HEK293 (cell line): Measurements from ENCODE around the gene ERG.

ENCODE experiments used
- CTCF ChIA-PET: fragments of 350-600 bp; formaldehyde crosslinking; extraction: SDS; loops from one replicate; lab custom pipeline; 2021; ENCODE audit warnings: antibody characterized with exemption; lab: Yijun Ruan, JAX
- POLR2A ChIA-PET: fragments of 300-600 bp; formaldehyde crosslinking; extraction: SDS; loops from one replicate; lab custom pipeline; 2020; ENCODE audit warnings: antibody characterized with exemption, inconsistent platforms; lab: Yijun Ruan, JAX
- H3K27ac ChIP-seq: fragments of 200-500 bp; sonication (Bioruptor generic); 2 replicates; pipeline ENCODE4 v1.5.1; 2014; ENCODE audit warnings: low read depth, low read length, control low read depth, inconsistent platforms; ENCODE audit errors: extremely low read depth
- H3K36me3 ChIP-seq, 2 experiments: fragments of 200-500 bp in 1 of 2; sonication (Bioruptor generic) in 1 of 2; 1 replicate in 1 of 2; 2 replicates in 1 of 2; pipeline ENCODE4 v1.5.1; 2014 to 2017; ENCODE audit warnings: inconsistent platforms in 2 of 2, low read length in 2 of 2; ENCODE audit not compliant: control insufficient read depth in 2 of 2, insufficient read depth in 1 of 2
- H3K4me1 ChIP-seq: fragments of 200-500 bp; sonication (Bioruptor generic); 2 replicates; pipeline ENCODE4 v1.5.1; 2014; ENCODE audit warnings: mild to moderate bottlenecking, low read length, inconsistent platforms; ENCODE audit not compliant: control insufficient read depth, insufficient read depth
- H3K4me3 ChIP-seq: 2 replicates; pipeline ENCODE4 v1.5.1; 2011; ENCODE audit warnings: low read depth, mild to moderate bottlenecking, control low read depth, low read length, moderate library complexity
- H3K9me3 ChIP-seq: fragments of 200-500 bp; sonication (Bioruptor generic); 2 replicates; pipeline ENCODE4 v1.5.1; 2014; ENCODE audit warnings: low read depth, low read length, inconsistent platforms; ENCODE audit not compliant: control insufficient read depth, insufficient read depth
- GLI2 ChIP-seq: fragments of 450-650 bp; formaldehyde crosslinking; IDR thresholded peaks from 2 replicates; pipeline ENCODE4; 2017; ENCODE audit warnings: missing biosample characterization, missing genetic modification characterization, low read depth, borderline replicate concordance
- PBX3 ChIP-seq: sonication (generic); formaldehyde crosslinking; IDR thresholded peaks from 2 replicates; pipeline ENCODE4 v1.8.1; 2022; ENCODE audit warnings: mild to moderate bottlenecking, moderate library complexity, missing genetic modification reagents
- ZBTB20 ChIP-seq: fragments of 450-650 bp; formaldehyde crosslinking; IDR thresholded peaks from 2 replicates; pipeline ENCODE4 v1.5.1; 2016; ENCODE audit warnings: missing biosample characterization, missing genetic modification characterization
- ZBTB21 ChIP-seq: fragments of 450-650 bp; formaldehyde crosslinking; IDR thresholded peaks from 2 replicates; pipeline ENCODE4 v1.5.1; 2017; ENCODE audit warnings: missing biosample characterization, missing genetic modification characterization
- ZNF112 ChIP-seq: fragments of 450-650 bp; formaldehyde crosslinking; IDR thresholded peaks from 2 replicates; pipeline ENCODE4 v1.5.0; 2017; ENCODE audit warnings: missing biosample characterization, missing genetic modification characterization
- ZNF140 ChIP-seq: fragments of 450-650 bp; formaldehyde crosslinking; IDR thresholded peaks from 2 replicates; pipeline ENCODE4 v1.5.1; 2016; ENCODE audit warnings: missing biosample characterization, missing genetic modification characterization
- ZNF18 ChIP-seq: fragments of 450-650 bp; formaldehyde crosslinking; IDR thresholded peaks from 2 replicates; pipeline ENCODE4 v1.5.1; 2016; ENCODE audit warnings: missing biosample characterization, missing genetic modification characterization
- ZNF398 ChIP-seq: fragments of 450-650 bp; formaldehyde crosslinking; IDR thresholded peaks from 2 replicates; pipeline ENCODE4 v1.5.1; 2017; ENCODE audit warnings: missing biosample characterization, missing genetic modification characterization
- ZNF513 ChIP-seq: fragments of 450-650 bp; IDR thresholded peaks from 2 replicates; pipeline ENCODE4 v1.5.1; 2018; ENCODE audit warnings: missing biosample characterization, missing genetic modification characterization
- ZNF529 ChIP-seq: fragments of 450-650 bp; formaldehyde crosslinking; IDR thresholded peaks from 2 replicates; pipeline ENCODE4 v1.5.1; 2017; ENCODE audit warnings: missing genetic modification characterization, missing biosample characterization; ENCODE audit not compliant: insufficient replicate concordance
- ZNF585B ChIP-seq: fragments of 450-650 bp; formaldehyde crosslinking; IDR thresholded peaks from 2 replicates; pipeline ENCODE4 v1.5.1; 2016; ENCODE audit warnings: missing biosample characterization, missing genetic modification characterization
- ZNF629 ChIP-seq: fragments of 450-650 bp; formaldehyde crosslinking; IDR thresholded peaks from 2 replicates; pipeline ENCODE4 v1.5.1; 2017; ENCODE audit warnings: missing biosample characterization, missing genetic modification characterization
- ZNF768 ChIP-seq: fragments of 450-650 bp; formaldehyde crosslinking; IDR thresholded peaks from 2 replicates; pipeline ENCODE4 v1.5.1; 2018; ENCODE audit warnings: missing biosample characterization, mild to moderate bottlenecking, missing genetic modification characterization
- ZNF776 ChIP-seq: fragments of 450-650 bp; formaldehyde crosslinking; IDR thresholded peaks from 2 replicates; pipeline ENCODE4 v1.5.0; 2017; ENCODE audit warnings: missing biosample characterization, missing genetic modification characterization, borderline replicate concordance
- TF ChIP-seq, protein P1 (sequence below): fragments of 450-650 bp; formaldehyde crosslinking; IDR thresholded peaks from 2 replicates; pipeline ENCODE4 v1.5.1; 2016; ENCODE audit warnings: missing biosample characterization, missing genetic modification characterization, low read depth
- TF ChIP-seq, protein P2 (sequence below): fragments of 450-650 bp; formaldehyde crosslinking; IDR thresholded peaks from 2 replicates; pipeline ENCODE4 v1.5.1; 2016; ENCODE audit warnings: missing biosample characterization, missing genetic modification characterization
- TF ChIP-seq, protein P3 (sequence below): fragments of 450-650 bp; formaldehyde crosslinking; IDR thresholded peaks from 2 replicates; pipeline ENCODE4 v1.5.1; 2017; ENCODE audit warnings: missing biosample characterization, missing genetic modification characterization
- TF ChIP-seq, protein P4 (sequence below): fragments of 450-650 bp; formaldehyde crosslinking; IDR thresholded peaks from 2 replicates; pipeline ENCODE4 v1.5.0; 2017; ENCODE audit warnings: missing biosample characterization, missing genetic modification characterization, borderline replicate concordance

ERG gene

GRCh38 chr21:38388203-38388602 is 110.1 kb downstream of the ERG start:
- Histone ChIP-seq H3K27ac (no peak overlapping the region), H3K4me1 (no peaks in the 10 kb centered on the region), H3K36me3 (no peaks in the 10 kb centered on the region), H3K9me3 (no peaks in the 10 kb centered on the region), H3K4me3 (no peak overlapping the region)
- TF ChIP-seq ZNF140 (tag by site-specific recombination) (no peak), ZBTB21 (tag by site-specific recombination) (peak; percentile 65), ZNF629 (tag by site-specific recombination) (peak; percentile 52; the same call in 1 of the 2 replicates), ZNF776 (tag by site-specific recombination) (no peak)
- TF ChIP-seq, protein P1, sequence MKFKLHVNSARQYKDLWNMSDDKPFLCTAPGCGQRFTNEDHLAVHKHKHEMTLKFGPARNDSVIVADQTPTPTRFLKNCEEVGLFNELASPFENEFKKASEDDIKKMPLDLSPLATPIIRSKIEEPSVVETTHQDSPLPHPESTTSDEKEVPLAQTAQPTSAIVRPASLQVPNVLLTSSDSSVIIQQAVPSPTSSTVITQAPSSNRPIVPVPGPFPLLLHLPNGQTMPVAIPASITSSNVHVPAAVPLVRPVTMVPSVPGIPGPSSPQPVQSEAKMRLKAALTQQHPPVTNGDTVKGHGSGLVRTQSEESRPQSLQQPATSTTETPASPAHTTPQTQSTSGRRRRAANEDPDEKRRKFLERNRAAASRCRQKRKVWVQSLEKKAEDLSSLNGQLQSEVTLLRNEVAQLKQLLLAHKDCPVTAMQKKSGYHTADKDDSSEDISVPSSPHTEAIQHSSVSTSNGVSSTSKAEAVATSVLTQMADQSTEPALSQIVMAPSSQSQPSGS (tag by site-specific recombination), result peak; percentile 17; the same call in 1 of the 2 replicates
- TF ChIP-seq, protein P2, sequence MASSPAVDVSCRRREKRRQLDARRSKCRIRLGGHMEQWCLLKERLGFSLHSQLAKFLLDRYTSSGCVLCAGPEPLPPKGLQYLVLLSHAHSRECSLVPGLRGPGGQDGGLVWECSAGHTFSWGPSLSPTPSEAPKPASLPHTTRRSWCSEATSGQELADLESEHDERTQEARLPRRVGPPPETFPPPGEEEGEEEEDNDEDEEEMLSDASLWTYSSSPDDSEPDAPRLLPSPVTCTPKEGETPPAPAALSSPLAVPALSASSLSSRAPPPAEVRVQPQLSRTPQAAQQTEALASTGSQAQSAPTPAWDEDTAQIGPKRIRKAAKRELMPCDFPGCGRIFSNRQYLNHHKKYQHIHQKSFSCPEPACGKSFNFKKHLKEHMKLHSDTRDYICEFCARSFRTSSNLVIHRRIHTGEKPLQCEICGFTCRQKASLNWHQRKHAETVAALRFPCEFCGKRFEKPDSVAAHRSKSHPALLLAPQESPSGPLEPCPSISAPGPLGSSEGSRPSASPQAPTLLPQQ (tag by site-specific recombination), result 0 out of 2 replicates have a peak, but pooled peaks have one; percentile 40
- ChIA-PET POLR2A (no interaction called here), CTCF (no interaction called here)

- POLR2A ChIA-PET, result no interaction called here
- no peaks in the 10 kb centered on the region for H3K4me1 ChIP-seq
- no peak overlapping the region for H3K4me3 ChIP-seq
- no peak overlapping the region for H3K27ac ChIP-seq
- CTCF ChIA-PET, result interaction anchor here (0.6 to 1.1 kb wide), 3 partner anchors 9 to 674 kb away, joined by 3 to 5 read pairs (median 3); no protein-coding TSS in a partner anchor
- no peaks in the 10 kb centered on the region for H3K9me3 ChIP-seq
- no peaks in the 10 kb centered on the region for H3K36me3 ChIP-seq
- TF ChIP-seq ZBTB20, result peak; percentile 32; the same call in 1 of the 2 replicates
- TF ChIP-seq, protein P2 (tag by site-specific recombination), result 0 out of 2 replicates have a peak, but pooled peaks have one; percentile 36
- TF ChIP-seq ZNF112 (tag by site-specific recombination), result no peak
- TF ChIP-seq, protein P3, sequence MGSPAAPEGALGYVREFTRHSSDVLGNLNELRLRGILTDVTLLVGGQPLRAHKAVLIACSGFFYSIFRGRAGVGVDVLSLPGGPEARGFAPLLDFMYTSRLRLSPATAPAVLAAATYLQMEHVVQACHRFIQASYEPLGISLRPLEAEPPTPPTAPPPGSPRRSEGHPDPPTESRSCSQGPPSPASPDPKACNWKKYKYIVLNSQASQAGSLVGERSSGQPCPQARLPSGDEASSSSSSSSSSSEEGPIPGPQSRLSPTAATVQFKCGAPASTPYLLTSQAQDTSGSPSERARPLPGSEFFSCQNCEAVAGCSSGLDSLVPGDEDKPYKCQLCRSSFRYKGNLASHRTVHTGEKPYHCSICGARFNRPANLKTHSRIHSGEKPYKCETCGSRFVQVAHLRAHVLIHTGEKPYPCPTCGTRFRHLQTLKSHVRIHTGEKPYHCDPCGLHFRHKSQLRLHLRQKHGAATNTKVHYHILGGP (tag by site-specific recombination), result no peak
- TF ChIP-seq ZNF585B (tag by site-specific recombination), result no peak
- no peak for TF ChIP-seq ZNF398 (tag by site-specific recombination)
- TF ChIP-seq, protein P4, sequence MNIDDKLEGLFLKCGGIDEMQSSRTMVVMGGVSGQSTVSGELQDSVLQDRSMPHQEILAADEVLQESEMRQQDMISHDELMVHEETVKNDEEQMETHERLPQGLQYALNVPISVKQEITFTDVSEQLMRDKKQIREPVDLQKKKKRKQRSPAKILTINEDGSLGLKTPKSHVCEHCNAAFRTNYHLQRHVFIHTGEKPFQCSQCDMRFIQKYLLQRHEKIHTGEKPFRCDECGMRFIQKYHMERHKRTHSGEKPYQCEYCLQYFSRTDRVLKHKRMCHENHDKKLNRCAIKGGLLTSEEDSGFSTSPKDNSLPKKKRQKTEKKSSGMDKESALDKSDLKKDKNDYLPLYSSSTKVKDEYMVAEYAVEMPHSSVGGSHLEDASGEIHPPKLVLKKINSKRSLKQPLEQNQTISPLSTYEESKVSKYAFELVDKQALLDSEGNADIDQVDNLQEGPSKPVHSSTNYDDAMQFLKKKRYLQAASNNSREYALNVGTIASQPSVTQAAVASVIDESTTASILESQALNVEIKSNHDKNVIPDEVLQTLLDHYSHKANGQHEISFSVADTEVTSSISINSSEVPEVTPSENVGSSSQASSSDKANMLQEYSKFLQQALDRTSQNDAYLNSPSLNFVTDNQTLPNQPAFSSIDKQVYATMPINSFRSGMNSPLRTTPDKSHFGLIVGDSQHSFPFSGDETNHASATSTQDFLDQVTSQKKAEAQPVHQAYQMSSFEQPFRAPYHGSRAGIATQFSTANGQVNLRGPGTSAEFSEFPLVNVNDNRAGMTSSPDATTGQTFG (tag by site-specific recombination), result no peak
- no peak for TF ChIP-seq PBX3 (CRISPR knock-in tag)
- no peak for TF ChIP-seq ZNF18
- no peak for TF ChIP-seq GLI2 (tag by site-specific recombination)
- no peak for TF ChIP-seq ZNF529
- TF ChIP-seq ZNF768, result no peak
- TF ChIP-seq ZNF513 (tag by site-specific recombination), result no peak
Measured at GRCh38 chr21:38386967-38387366, 111.3 kb downstream of the ERG start.
